ENCODE results near the gene RNF112. TPM values are rescaled to one million over a fixed set of nuclear protein-coding genes. Genes with fewer than 3 reads are reported as not detected.

RNF112 gene
- total RNA-seq, 1 donor from 2014 or later, result 0.67 TPM

DNA sequence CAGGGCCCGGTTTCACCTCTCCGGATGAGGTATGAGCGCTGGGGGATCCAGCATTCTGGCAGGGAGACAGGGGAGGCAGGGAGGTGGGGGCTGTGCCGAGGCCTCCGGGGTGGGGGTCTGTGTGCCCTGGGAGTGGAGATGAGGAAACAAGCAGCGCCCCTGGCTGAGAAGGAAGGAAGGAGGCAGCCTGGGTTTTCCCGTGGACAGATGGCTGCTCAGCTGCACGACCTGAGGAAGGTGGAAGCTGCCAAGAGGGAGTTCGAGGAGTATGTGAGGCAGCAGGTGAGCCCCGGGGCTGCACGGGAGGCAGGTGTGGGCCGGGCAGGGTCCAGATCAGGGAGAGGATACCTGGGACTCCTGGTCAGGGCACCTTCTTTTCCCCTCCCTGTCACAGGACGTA is 4.3 kb downstream of the RNF112 start:
- H3K27me3 Mint-ChIP-seq (ENCODE audit: low read depth), result no peaks in the 10 kb centered on the region
- H3K9me3 Mint-ChIP-seq (ENCODE audit: low read depth), result no peaks in the 10 kb centered on the region
- DNase-seq (ENCODE audit: low spot score), result no peak

DNA sequence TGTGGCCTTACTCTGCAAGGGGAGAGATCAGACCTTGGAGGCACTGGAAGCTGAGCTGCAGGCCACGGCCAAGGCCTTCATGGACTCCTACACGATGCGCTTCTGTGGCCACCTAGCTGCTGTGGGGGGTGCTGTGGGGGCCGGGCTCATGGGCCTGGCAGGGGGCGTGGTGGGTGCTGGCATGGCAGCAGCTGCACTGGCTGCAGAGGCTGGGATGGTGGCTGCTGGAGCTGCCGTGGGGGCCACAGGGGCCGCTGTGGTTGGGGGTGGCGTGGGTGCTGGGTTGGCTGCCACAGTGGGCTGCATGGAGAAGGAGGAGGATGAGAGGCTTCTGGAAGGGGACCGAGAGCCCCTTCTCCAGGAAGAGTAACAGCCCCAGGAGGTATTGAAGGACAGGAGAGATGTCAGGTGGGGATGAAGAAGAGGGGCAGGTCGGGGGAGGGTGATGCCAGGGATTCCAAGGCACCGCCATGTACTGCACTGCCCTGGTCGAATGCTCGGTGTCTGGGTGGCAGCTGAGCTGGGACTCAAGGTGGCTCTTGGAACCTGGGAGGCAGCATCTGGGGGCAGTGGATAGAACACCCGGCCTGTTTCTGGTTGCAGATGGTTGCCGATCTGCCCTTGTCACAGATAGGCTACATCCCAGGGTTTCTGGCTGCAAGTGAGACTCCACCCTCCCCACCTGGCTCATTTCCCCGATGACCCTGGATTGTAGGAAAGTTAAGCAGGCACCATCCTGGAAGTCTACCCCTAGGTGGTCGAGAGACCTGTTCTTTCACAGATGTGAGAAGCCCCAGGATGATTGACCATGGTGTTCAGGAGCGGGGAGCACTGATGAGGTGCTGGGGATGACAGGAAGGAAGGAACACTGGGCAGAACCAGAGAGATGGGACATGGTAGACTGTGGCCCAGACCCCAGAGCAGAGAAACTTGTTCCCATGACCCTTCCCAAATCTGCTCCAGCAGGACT is 5.1 kb downstream of the RNF112 start:
- Mint-ChIP-seq H3K9me3 (ENCODE audit: low read depth) (no peaks in the 10 kb centered on the region), H3K4me1 (ENCODE audit: low read depth) (peaks cover 2% of the 10 kb centered on the region), H3K27ac (ENCODE audit: unreplicated experiment) (no peak overlapping the region), H3K27me3 (ENCODE audit: low read depth) (no peaks in the 10 kb centered on the region), H3K36me3 (ENCODE audit: low read depth) (no peaks in the 10 kb centered on the region), H3K4me3 (ENCODE audit: unreplicated experiment) (no peak overlapping the region)
- TF ChIP-seq CTCF (IDR thresholded peaks at IDR 0.05), result no peak
- no peak for DNase-seq (ENCODE audit: low spot score)

More for the DNA sequence above, 4.3 kb downstream of the RNF112 start:
- Mint-ChIP-seq H3K36me3 (ENCODE audit: low read depth) (no peaks in the 10 kb centered on the region), H3K4me1 (ENCODE audit: low read depth) (peaks cover 5% of the 10 kb centered on the region), H3K27ac (ENCODE audit: unreplicated experiment) (no peak overlapping the region), H3K4me3 (ENCODE audit: unreplicated experiment) (no peak overlapping the region)
- TF ChIP-seq CTCF (IDR thresholded peaks at IDR 0.05), result no peak

GRCh38 chr17:19417611-19418010 is 6.6 kb downstream of the RNF112 start:
- Mint-ChIP-seq H3K27ac (ENCODE audit: unreplicated experiment) (no peak overlapping the region), H3K36me3 (ENCODE audit: low read depth) (no peaks in the 10 kb centered on the region), H3K9me3 (ENCODE audit: low read depth) (no peaks in the 10 kb centered on the region), H3K27me3 (ENCODE audit: low read depth) (no peaks in the 10 kb centered on the region), H3K4me1 (ENCODE audit: low read depth) (no peaks in the 10 kb centered on the region), H3K4me3 (ENCODE audit: unreplicated experiment) (no peak overlapping the region)
- no peak for DNase-seq (ENCODE audit: low spot score)
- TF ChIP-seq CTCF (IDR thresholded peaks at IDR 0.05), result no peak

- TF ChIP-seq CTCF (IDR thresholded peaks at IDR 0.05), result no peak
- no peak for DNase-seq (ENCODE audit: low spot score)
- no peak overlapping the region for H3K27ac Mint-ChIP-seq (ENCODE audit: unreplicated experiment)
- H3K36me3 Mint-ChIP-seq (ENCODE audit: low read depth), result no peaks in the 10 kb centered on the region
- no peak overlapping the region for H3K4me3 Mint-ChIP-seq (ENCODE audit: unreplicated experiment)
- no peaks in the 10 kb centered on the region for H3K9me3 Mint-ChIP-seq (ENCODE audit: low read depth)
- H3K27me3 Mint-ChIP-seq (ENCODE audit: low read depth), result no peaks in the 10 kb centered on the region
- no peaks in the 10 kb centered on the region for H3K4me1 Mint-ChIP-seq (ENCODE audit: low read depth)
These were observed 7.4 kb downstream of the RNF112 start for GRCh38 chr17:19418251-19418992.

- Mint-ChIP-seq H3K36me3 (ENCODE audit: low read depth) (no peaks in the 10 kb centered on the region), H3K4me3 (ENCODE audit: unreplicated experiment) (no peak overlapping the region)
These were observed 10.2 kb downstream of the RNF112 start for GRCh38 chr17:19421219-19421618.

More at GRCh38 chr17:19421219-19421618, 10.2 kb downstream of the RNF112 start:
- H3K27me3 Mint-ChIP-seq (ENCODE audit: low read depth), result no peaks in the 10 kb centered on the region
- no peak for TF ChIP-seq CTCF (IDR thresholded peaks at IDR 0.05)
- no peaks in the 10 kb centered on the region for H3K9me3 Mint-ChIP-seq (ENCODE audit: low read depth)
- H3K27ac Mint-ChIP-seq (ENCODE audit: unreplicated experiment), result no peak overlapping the region
- no peaks in the 10 kb centered on the region for H3K4me1 Mint-ChIP-seq (ENCODE audit: low read depth)
- DNase-seq (ENCODE audit: low spot score), result no peak
